Measurements from ENCODE around the gene DIP2B. TPM values are rescaled to one million over a fixed set of nuclear protein-coding genes. Genes with fewer than 3 reads are reported as not detected.

The DIP2B gene
- polyA plus RNA-seq, 1 donor from 2014 or later, result 44.0 TPM

- Histone ChIP-seq H3K27me3 (ENCODE audit: insufficient read depth, low read depth, low read length) (no peaks in the 10 kb centered on the region), H3F3A (ENCODE audit: insufficient read depth, low read length, poor library complexity, severe bottlenecking) (no peaks in the 10 kb centered on the region), H2AFZ (ENCODE audit: low read depth, low read length) (no peak overlapping the region), H3K36me3 (ENCODE audit: insufficient read depth, low read length) (peaks cover 13% of the 10 kb centered on the region), H3K9ac (ENCODE audit: low read length) (no peak overlapping the region), H3K27ac (ENCODE audit: low read length) (no peak overlapping the region), H3K79me2 (replicated peaks; ENCODE audit: insufficient read depth, low read length) (no peaks in the 10 kb centered on the region), H3K9me3 (ENCODE audit: low read length) (no peaks in the 10 kb centered on the region), H3K4me3 (ENCODE audit: low read length) (no peak overlapping the region), H4K20me1 (ENCODE audit: insufficient read depth) (no peaks in the 10 kb centered on the region), H3K9me2 (ENCODE audit: insufficient read depth, low read length) (no peaks in the 10 kb centered on the region), H3K4me2 (ENCODE audit: low read length) (no peak overlapping the region)
- no peak for TF ChIP-seq POLR2AphosphoS5 (IDR thresholded peaks at IDR 0.05)
- TF ChIP-seq EP300 (conservative IDR thresholded peaks at IDR 0.05; ENCODE audit: poor library complexity, severe bottlenecking), result no peak
- TF ChIP-seq TAF1 (IDR thresholded peaks at IDR 0.05; ENCODE audit: low read depth), result no peak
- TF ChIP-seq RAD21 (conservative IDR thresholded peaks at IDR 0.05), result no peak
- TF ChIP-seq REST (IDR thresholded peaks at IDR 0.05; ENCODE audit: borderline replicate concordance), result no peak
- TF ChIP-seq CTCF (IDR thresholded peaks at IDR 0.05; ENCODE audit: poor library complexity, severe bottlenecking), result no peak
- no peak for TF ChIP-seq SMC3 (conservative IDR thresholded peaks at IDR 0.05; ENCODE audit: poor library complexity)
- TF ChIP-seq EZH2 (IDR thresholded peaks at IDR 0.05; ENCODE audit: borderline replicate concordance, insufficient read depth, low read length, poor library complexity, severe bottlenecking), result no peak
- TF ChIP-seq MXI1 (conservative IDR thresholded peaks at IDR 0.05; ENCODE audit: poor library complexity, severe bottlenecking), result no peak
Observed at GRCh38 chr12:50685641-50686040, 180.9 kb downstream of the DIP2B start.

- no peak overlapping the region for H3K4me3 ChIP-seq (ENCODE audit: low read length)
- no peaks in the 10 kb centered on the region for H3K79me2 ChIP-seq (replicated peaks; ENCODE audit: insufficient read depth, low read length)
- no peak overlapping the region for H2AFZ ChIP-seq (ENCODE audit: low read depth, low read length)
- H3K9me2 ChIP-seq (ENCODE audit: insufficient read depth, low read length), result no peaks in the 10 kb centered on the region
- H3K36me3 ChIP-seq (ENCODE audit: insufficient read depth, low read length), result peaks cover 13% of the 10 kb centered on the region
- H3K4me2 ChIP-seq (ENCODE audit: low read length), result no peak overlapping the region
- H3K9ac ChIP-seq (ENCODE audit: low read length), result no peak overlapping the region
- H3K9me3 ChIP-seq (ENCODE audit: low read length), result no peaks in the 10 kb centered on the region
- H4K20me1 ChIP-seq (ENCODE audit: insufficient read depth), result no peaks in the 10 kb centered on the region
- no peaks in the 10 kb centered on the region for H3K27me3 ChIP-seq (ENCODE audit: insufficient read depth, low read depth, low read length)
- no peaks in the 10 kb centered on the region for H3F3A ChIP-seq (ENCODE audit: insufficient read depth, low read length, poor library complexity, severe bottlenecking)
- TF ChIP-seq MXI1 (conservative IDR thresholded peaks at IDR 0.05; ENCODE audit: poor library complexity, severe bottlenecking) (no peak), TAF1 (IDR thresholded peaks at IDR 0.05; ENCODE audit: low read depth) (no peak), EZH2 (IDR thresholded peaks at IDR 0.05; ENCODE audit: borderline replicate concordance, insufficient read depth, low read length, poor library complexity, severe bottlenecking) (no peak), RAD21 (conservative IDR thresholded peaks at IDR 0.05) (no peak), EP300 (conservative IDR thresholded peaks at IDR 0.05; ENCODE audit: poor library complexity, severe bottlenecking) (no peak), SMC3 (conservative IDR thresholded peaks at IDR 0.05; ENCODE audit: poor library complexity) (no peak), CTCF (IDR thresholded peaks at IDR 0.05; ENCODE audit: poor library complexity, severe bottlenecking) (no peak), POLR2AphosphoS5 (IDR thresholded peaks at IDR 0.05) (no peak), REST (IDR thresholded peaks at IDR 0.05; ENCODE audit: borderline replicate concordance) (no peak)
- no peak overlapping the region for H3K27ac ChIP-seq (ENCODE audit: low read length)
Observed at GRCh38 chr12:50686406-50686805, 181.6 kb downstream of the DIP2B start.

Measured in neural cell (in vitro differentiated cells).